Upper lobe of left lung (tissue), 6 donors: ENCODE results near the gene GREB1L. TPM values are rescaled to one million over a fixed set of nuclear protein-coding genes. Genes with fewer than 3 reads are reported as not detected.
A peak's percentile ranks its signal among the peaks of the same experiment; 100 is the strongest.
"Not testable (repeated sequence)": the region's sequence is repeated elsewhere in the genome, so short reads cannot be mapped to it uniquely, and the experiment has no call there.

ENCODE experiments used
- ATAC-seq, 2 donors: fragments of 200-7000 bp; cut with Tn5 transposase; one replicate each; pipeline ENCODE4 v1.9.1; 2022; ENCODE audit warnings: mild to moderate bottlenecking in 2 of 2, moderate library complexity in 2 of 2; ENCODE audit not compliant: low FRiP score in 2 of 2
- DNase-seq, 2 donors: peaks; one replicate each; pipeline ENCODE4 v3.0.0-alpha.2; 2019 to 2020
- H3K27ac ChIP-seq, 4 donors: fragments of 200-600 bp; sonication (generic); one replicate each; pipeline ENCODE4 v1.5.1; 2016 to 2019
- H3K27me3 ChIP-seq, 4 donors: fragments of 200-600 bp; sonication (generic); one replicate each; pipeline ENCODE4 v1.5.1; 2017 to 2019
- H3K36me3 ChIP-seq, 4 donors: fragments of 200-600 bp; sonication (generic); one replicate each; pipeline ENCODE4 v1.5.1; 2016 to 2019
- H3K4me1 ChIP-seq, 4 donors: fragments of 200-600 bp; sonication (generic); one replicate each; pipeline ENCODE4 v1.5.1; 2018 to 2019
- H3K4me3 ChIP-seq, 4 donors: fragments of 200-600 bp; sonication (generic); one replicate each; pipeline ENCODE4 v1.5.1; 2017 to 2019; ENCODE audit warnings: mild to moderate bottlenecking in 2 of 4, moderate library complexity in 1 of 4
- H3K9me3 ChIP-seq, 4 donors: fragments of 200-600 bp; sonication (generic); one replicate each; pipeline ENCODE4 v1.5.1; 2018 to 2019
- EP300 ChIP-seq, 4 donors: sonication (generic); formaldehyde crosslinking; IDR thresholded peaks; one replicate each; pipeline ENCODE4 v1.5.1; 2017; ENCODE audit warnings: antibody characterized with exemption in 4 of 4, control low read depth in 2 of 4
- POLR2A ChIP-seq, 4 donors: fragments of 450-650 bp; IDR thresholded peaks; one replicate each; pipeline ENCODE4 v1.5.1; 2016 to 2017; ENCODE audit warnings: antibody characterized with exemption in 4 of 4, mild to moderate bottlenecking in 2 of 4
- POLR2AphosphoS5 ChIP-seq, 2 donors: sonication (generic); formaldehyde crosslinking; IDR thresholded peaks; one replicate each; pipeline ENCODE4 v1.5.1; 2017; ENCODE audit warnings: antibody characterized with exemption in 2 of 2
- WGBS, 2 donors: methylation state at CpG; one replicate each; pipeline ENCODE4 v1.1.5; 2017 to 2018; 5-methylcytosine and 5-hydroxymethylcytosine counted together
- total RNA-seq, 6 donors: library from RNA; depleted of rRNA in 4 of 6; stranded (reverse); fragments of >200 nt in 4 of 6; gene quantifications; one replicate each; pipeline versions ENCODE4 v1.1.0 to v1.2.1, GENCODE V29; 2016 to 2021
- TF ChIP-seq, protein P1 (sequence below), 6 experiments: fragments of 450-650 bp in 4 of 6; fragments of 200-600 bp in 2 of 6; sonication (generic) in 2 of 6; IDR thresholded peaks; one replicate each; pipeline ENCODE4 v1.5.1; 2016 to 2019; ENCODE audit warnings: antibody characterized with exemption in 6 of 6
- donor health status: DM: no; HTN: no; CAD: no; lungs with moderate emphysema.
- donor health status: DM: no; HTN: yes; CAD: no; lungs with severe emphysema.

GREB1L gene
- total RNA-seq, 6 donors from 2014 or later: under 0.01 to 2.0 (median 0.44) TPM

DNA sequence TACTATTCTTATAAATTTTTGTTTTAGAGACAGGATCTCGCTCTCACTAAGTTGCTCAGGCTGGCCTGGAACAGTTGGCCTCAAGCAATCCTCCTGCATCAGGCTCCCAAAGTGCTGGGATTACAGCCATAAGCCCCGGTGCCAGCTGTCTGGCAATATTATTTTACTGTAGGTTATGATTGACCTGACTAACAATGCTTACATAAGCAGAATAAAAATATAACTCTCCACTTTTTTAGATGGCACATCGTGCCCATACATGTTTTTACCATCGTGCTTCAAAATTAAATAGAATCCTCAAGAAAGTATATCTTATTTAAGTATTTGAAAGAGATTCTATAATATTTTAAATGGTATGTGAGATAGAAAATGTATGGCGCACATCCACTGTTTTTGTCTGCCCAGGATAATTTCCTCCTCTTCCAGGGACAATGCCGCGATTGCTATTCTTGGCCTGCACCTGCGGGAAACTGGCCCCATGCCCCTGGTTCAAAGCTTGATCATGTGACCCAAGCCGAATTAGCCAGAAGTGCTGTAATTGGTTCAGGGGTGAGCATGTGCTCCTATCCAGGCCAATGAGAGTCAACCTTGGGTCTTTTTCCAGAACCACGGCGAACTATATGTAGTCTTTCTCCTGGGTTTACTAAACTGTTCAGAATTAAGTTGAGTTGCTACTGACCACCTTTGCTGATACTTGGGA is 38.3 kb upstream of the GREB1L start:
- Histone ChIP-seq H3K27me3 (no peaks in the 10 kb centered on the region), H3K36me3 (no peaks in the 10 kb centered on the region), H3K4me3 (no peak overlapping the region), H3K27ac (no peak overlapping the region), H3K9me3 (no peaks in the 10 kb centered on the region), H3K4me1 (no peaks in the 10 kb centered on the region)
- ATAC-seq: no peak
- TF ChIP-seq, protein P1, sequence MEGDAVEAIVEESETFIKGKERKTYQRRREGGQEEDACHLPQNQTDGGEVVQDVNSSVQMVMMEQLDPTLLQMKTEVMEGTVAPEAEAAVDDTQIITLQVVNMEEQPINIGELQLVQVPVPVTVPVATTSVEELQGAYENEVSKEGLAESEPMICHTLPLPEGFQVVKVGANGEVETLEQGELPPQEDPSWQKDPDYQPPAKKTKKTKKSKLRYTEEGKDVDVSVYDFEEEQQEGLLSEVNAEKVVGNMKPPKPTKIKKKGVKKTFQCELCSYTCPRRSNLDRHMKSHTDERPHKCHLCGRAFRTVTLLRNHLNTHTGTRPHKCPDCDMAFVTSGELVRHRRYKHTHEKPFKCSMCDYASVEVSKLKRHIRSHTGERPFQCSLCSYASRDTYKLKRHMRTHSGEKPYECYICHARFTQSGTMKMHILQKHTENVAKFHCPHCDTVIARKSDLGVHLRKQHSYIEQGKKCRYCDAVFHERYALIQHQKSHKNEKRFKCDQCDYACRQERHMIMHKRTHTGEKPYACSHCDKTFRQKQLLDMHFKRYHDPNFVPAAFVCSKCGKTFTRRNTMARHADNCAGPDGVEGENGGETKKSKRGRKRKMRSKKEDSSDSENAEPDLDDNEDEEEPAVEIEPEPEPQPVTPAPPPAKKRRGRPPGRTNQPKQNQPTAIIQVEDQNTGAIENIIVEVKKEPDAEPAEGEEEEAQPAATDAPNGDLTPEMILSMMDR (IDR thresholded peaks at IDR 0.05): no peak
- TF ChIP-seq EP300 (IDR thresholded peaks at IDR 0.05): no peak
- no peak for TF ChIP-seq POLR2AphosphoS5 (IDR thresholded peaks at IDR 0.05)
- no peak for TF ChIP-seq POLR2A (IDR thresholded peaks at IDR 0.05)
- WGBS, 2 donors: 91 to 92% methylated on average over 11 of the region's 11 CpGs
- no peak for DNase-seq

DNA sequence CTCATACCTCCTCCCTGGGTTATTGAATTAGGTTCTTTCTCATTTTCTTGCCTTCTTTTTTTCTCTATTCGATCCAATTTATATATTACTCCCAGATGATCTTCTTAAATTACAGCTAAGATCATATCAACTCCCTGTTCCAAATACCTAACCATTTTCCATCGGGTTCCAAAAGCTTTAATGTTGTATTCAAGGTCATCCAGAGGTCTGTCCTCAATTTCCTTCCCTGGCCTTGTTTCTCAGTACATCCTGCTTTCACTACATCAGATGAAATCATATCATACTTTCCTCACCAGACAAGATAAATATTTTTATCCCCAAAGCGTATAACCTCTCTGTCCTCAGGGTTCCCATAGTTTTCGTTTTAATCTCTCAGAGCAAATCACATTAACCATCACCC is 36.3 kb upstream of the GREB1L start:
- ATAC-seq (peak in 1 of 2 donors; percentile 72), DNase-seq (no peak)
- TF ChIP-seq POLR2AphosphoS5 (IDR thresholded peaks at IDR 0.05) (no peak), EP300 (IDR thresholded peaks at IDR 0.05) (no peak), POLR2A (IDR thresholded peaks at IDR 0.05) (no peak)
- TF ChIP-seq, protein P1 (IDR thresholded peaks at IDR 0.05): no peak
- Histone ChIP-seq H3K27ac (no peak overlapping the region), H3K27me3 (no peaks in the 10 kb centered on the region), H3K4me3 (no peak overlapping the region), H3K9me3 (no peaks in the 10 kb centered on the region), H3K36me3 (no peaks in the 10 kb centered on the region), H3K4me1 (no peaks in the 10 kb centered on the region)
- 62 to 75% methylated on average over 4 of the region's 4 CpGs for WGBS, 2 donors

DNA sequence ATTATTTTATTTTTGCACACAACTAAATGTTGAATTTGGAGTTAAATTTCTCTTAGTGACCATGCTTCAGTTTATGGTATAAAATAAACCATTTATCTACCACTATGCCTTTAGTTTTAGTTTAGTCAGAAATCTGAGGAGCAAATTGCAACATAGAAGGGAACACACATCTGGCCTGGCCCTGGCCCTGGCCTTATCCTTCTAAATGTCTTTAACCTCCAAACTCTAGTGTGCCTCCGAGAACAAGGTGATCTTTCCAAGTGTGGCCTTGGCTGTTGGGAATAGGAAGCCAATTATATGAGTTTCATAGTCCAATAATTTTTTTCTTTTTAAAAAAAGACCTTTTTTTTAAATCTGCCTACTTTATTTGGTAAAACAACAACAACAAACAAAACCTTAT is 31.8 kb upstream of the GREB1L start:
- ATAC-seq (no peak), DNase-seq (no peak)
- Histone ChIP-seq H3K27me3 (no peaks in the 10 kb centered on the region), H3K36me3 (no peaks in the 10 kb centered on the region), H3K27ac (no peak overlapping the region), H3K4me1 (no peaks in the 10 kb centered on the region), H3K4me3 (no peak overlapping the region), H3K9me3 (no peaks in the 10 kb centered on the region)
- 95 to 100% methylated on average over 1 of the region's 1 CpG for WGBS, 2 donors
- TF ChIP-seq, protein P1 (IDR thresholded peaks at IDR 0.05): no peak
- TF ChIP-seq POLR2A (IDR thresholded peaks at IDR 0.05) (no peak), EP300 (IDR thresholded peaks at IDR 0.05) (no peak), POLR2AphosphoS5 (IDR thresholded peaks at IDR 0.05) (no peak)

DNA sequence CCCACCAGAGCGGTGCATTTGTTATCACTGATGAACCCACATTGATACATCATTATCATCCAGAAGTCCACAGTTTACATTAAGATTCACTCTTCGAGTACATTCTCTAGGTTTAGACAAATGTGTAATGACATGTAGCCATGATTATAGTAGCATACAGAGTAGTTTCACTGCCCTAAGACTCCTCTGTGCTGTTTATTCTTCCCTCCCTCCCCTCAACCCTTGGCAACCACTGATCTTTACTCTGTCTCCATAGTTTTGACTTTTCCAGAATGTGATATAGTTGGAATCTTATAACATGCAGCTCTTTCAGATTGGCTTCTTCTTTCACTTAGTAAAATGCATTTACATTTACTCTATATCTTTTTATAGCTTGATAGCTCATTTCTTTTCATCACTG is 31.2 kb upstream of the GREB1L start:
- Histone ChIP-seq H3K27ac (no peak overlapping the region), H3K4me3 (no peak overlapping the region), H3K4me1 (no peaks in the 10 kb centered on the region), H3K27me3 (no peaks in the 10 kb centered on the region), H3K36me3 (no peaks in the 10 kb centered on the region), H3K9me3 (no peaks in the 10 kb centered on the region)
- no peak for ATAC-seq
- DNase-seq: no peak
- WGBS, 2 donors: 67 to 77% methylated on average over 2 of the region's 2 CpGs
- TF ChIP-seq POLR2A (IDR thresholded peaks at IDR 0.05): no peak
- TF ChIP-seq, protein P1 (IDR thresholded peaks at IDR 0.05): no peak
- TF ChIP-seq POLR2AphosphoS5 (IDR thresholded peaks at IDR 0.05): no peak
- no peak for TF ChIP-seq EP300 (IDR thresholded peaks at IDR 0.05)

DNA sequence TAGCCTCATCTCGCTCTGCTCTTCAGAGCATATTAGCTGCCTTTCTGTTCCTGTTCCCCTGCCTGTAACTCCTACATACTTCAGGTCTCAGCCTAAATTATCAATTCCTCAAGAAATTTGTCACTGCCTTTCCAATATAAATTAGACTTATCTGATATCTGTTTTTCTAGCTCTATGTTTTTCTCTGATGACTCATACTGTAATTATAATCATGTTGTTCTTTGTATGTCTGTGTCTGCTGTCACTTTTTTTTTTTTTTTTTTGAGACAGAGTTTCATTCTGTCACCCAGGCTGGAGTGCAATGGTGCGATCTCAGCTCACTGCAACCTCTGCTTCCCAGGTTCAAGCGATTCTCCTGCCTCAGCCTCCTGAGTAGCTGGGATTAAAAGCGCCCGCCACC is 27.6 kb upstream of the GREB1L start:
- not testable (repeated sequence) for H3K4me1 ChIP-seq, H3K36me3 ChIP-seq, ATAC-seq, H3K4me3 ChIP-seq, H3K9me3 ChIP-seq, H3K27me3 ChIP-seq, DNase-seq, H3K27ac ChIP-seq
- 92 to 94% methylated on average over 5 of the region's 5 CpGs for WGBS, 2 donors
